Keratinocyte (primary cell): ENCODE data around the gene MEGF10.

Experiments used
- EZH2 ChIP-seq: IDR thresholded peaks from one replicate; pipeline ENCODE4 v1.6.1; 2012; ENCODE audit warnings: inconsistent platforms, mild to moderate bottlenecking, low read length, moderate library complexity
- TF ChIP-seq, protein P1 (sequence below), 3 experiments: IDR thresholded peaks in 1 of 3; conservative IDR thresholded peaks in 1 of 3; optimal IDR thresholded peaks in 1 of 3; 2 replicates in 2 of 3; 3 replicates in 1 of 3; pipeline versions ENCODE3 to v1.5.1; 2011; ENCODE audit warnings: low read length in 3 of 3, mild to moderate bottlenecking in 3 of 3, moderate library complexity in 2 of 3, control low read depth in 1 of 3, inconsistent platforms in 1 of 3; ENCODE audit not compliant: insufficient read depth in 2 of 3; ENCODE audit errors: extremely low read depth in 1 of 3

DNA sequence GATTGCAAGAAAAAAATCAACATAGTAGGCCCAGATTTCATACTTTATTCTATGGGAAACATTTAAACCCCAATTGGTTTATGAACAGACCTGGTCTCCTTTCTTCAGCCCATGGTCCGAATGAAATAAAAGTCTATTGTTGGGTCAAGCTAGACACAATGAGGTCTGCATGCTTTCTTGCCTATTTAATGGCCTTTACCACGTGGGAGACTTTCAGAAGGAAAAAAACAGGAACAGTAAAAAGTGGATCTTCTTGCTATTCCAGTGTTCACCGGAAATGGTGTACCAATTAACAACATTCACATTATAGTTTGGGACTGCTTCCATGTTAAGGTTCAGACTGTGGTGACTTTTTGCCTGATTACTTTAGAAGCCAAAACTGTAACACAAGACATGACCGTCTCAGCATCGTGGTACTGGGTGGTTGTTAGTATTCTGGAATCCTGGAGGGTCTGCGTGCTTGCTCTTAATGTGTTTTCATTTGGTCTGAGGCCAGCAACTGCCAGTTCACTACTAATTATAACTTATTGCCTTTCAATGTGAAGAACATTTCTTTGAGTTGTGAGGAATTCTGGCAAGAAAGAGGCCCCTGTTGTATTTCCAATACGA is 141.5 kb downstream of the MEGF10 start:
- TF ChIP-seq, protein P1, sequence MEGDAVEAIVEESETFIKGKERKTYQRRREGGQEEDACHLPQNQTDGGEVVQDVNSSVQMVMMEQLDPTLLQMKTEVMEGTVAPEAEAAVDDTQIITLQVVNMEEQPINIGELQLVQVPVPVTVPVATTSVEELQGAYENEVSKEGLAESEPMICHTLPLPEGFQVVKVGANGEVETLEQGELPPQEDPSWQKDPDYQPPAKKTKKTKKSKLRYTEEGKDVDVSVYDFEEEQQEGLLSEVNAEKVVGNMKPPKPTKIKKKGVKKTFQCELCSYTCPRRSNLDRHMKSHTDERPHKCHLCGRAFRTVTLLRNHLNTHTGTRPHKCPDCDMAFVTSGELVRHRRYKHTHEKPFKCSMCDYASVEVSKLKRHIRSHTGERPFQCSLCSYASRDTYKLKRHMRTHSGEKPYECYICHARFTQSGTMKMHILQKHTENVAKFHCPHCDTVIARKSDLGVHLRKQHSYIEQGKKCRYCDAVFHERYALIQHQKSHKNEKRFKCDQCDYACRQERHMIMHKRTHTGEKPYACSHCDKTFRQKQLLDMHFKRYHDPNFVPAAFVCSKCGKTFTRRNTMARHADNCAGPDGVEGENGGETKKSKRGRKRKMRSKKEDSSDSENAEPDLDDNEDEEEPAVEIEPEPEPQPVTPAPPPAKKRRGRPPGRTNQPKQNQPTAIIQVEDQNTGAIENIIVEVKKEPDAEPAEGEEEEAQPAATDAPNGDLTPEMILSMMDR (optimal IDR thresholded peaks at IDR 0.05 in 1 of 3, IDR thresholded peaks at IDR 0.05 in 1 of 3, conservative IDR thresholded peaks at IDR 0.05 in 1 of 3; ENCODE audit: extremely low read depth in 1 of 3, insufficient read depth in 2 of 3, low read length in 3 of 3), result no peak
- no peak for TF ChIP-seq EZH2
